Endothelial cell of umbilical vein (primary cell): ENCODE measurements around the gene TRAF3. TPM values are rescaled to one million over a fixed set of nuclear protein-coding genes. Genes with fewer than 3 reads are reported as not detected.

ENCODE experiments used
- BruUV-seq: library from RNA; stranded (reverse); fragments of 400-500 nt; replicated peaks from 2 replicates; lab custom pipeline; 2021; lab: Mats Ljungman, UMichigan
- CTCF ChIA-PET: fragments of 300-600, 350-600 bp; sonication (Branson Sonifier 250); formaldehyde crosslinking; loops from one replicate; lab custom pipeline; 2021; ENCODE audit warnings: antibody characterized with exemption, inconsistent platforms; lab: Charles Lee
- POLR2A ChIA-PET: fragments of 300-600, 350-600 bp; sonication (Branson Sonifier 250); formaldehyde crosslinking; loops from one replicate; lab custom pipeline; 2021; ENCODE audit warnings: antibody characterized with exemption, inconsistent platforms; lab: Charles Lee
- DNase-seq: peaks from one replicate; pipeline ENCODE4 v3.0.0-alpha.2; 2011; ENCODE audit warnings: low read depth, low spot score
- FAIRE-seq: peaks from 2 replicates; lab custom pipeline; 2011; peaks lifted over from hg19 to GRCh38; lab: Jason Lieb, UNC
- H2AFZ ChIP-seq: 2 replicates; pipeline ENCODE4 v1.6.0; 2012; ENCODE audit warnings: low read depth, low read length, control low read depth, inconsistent platforms
- H3K27ac ChIP-seq: 2 replicates; pipeline ENCODE4 v1.5.1; 2011; ENCODE audit warnings: low read depth, mild to moderate bottlenecking, control low read depth, low read length, moderate library complexity; ENCODE audit not compliant: insufficient read depth
- H3K27me3 ChIP-seq, 2 experiments: 2 replicates each; pipeline versions ENCODE4 v1.6.0 to v1.6.1; 2011; ENCODE audit warnings: low read length in 2 of 2, mixed read lengths in 1 of 2; ENCODE audit not compliant: control insufficient read depth in 2 of 2, insufficient read depth in 2 of 2
- H3K36me3 ChIP-seq, 2 experiments: 2 replicates in 1 of 2; 3 replicates in 1 of 2; pipeline ENCODE4 v1.5.1; 2011; ENCODE audit warnings: low read length in 2 of 2, mild to moderate bottlenecking in 1 of 2, moderate library complexity in 1 of 2; ENCODE audit not compliant: control insufficient read depth in 2 of 2, insufficient read depth in 2 of 2; ENCODE audit errors: extremely low read depth in 1 of 2
- H3K4me1 ChIP-seq: 3 replicates; pipeline ENCODE4 v1.5.1; 2011; ENCODE audit warnings: mild to moderate bottlenecking, low read length; ENCODE audit not compliant: control insufficient read depth, insufficient read depth; ENCODE audit errors: extremely low read depth
- H3K4me2 ChIP-seq: 2 replicates; pipeline ENCODE4 v1.6.1; 2011; ENCODE audit warnings: low read length, control low read depth, mixed read lengths; ENCODE audit not compliant: insufficient read depth
- H3K4me3 ChIP-seq, 3 experiments: fragments of 200-600 bp in 1 of 3; sonication (generic), shearing (Covaris generic) in 1 of 3; replicated peaks in 1 of 3; 2 replicates each; pipeline ENCODE4 v1.5.1; 2011 to 2016; ENCODE audit warnings: control low read depth in 3 of 3, low read length in 3 of 3, mild to moderate bottlenecking in 2 of 3, inconsistent platforms in 1 of 3, low read depth in 1 of 3, moderate library complexity in 1 of 3; ENCODE audit not compliant: insufficient read depth in 1 of 3
- H3K79me2 ChIP-seq: 2 replicates; pipeline ENCODE4 v1.6.0; 2012; ENCODE audit warnings: low read length, inconsistent platforms; ENCODE audit not compliant: control insufficient read depth, insufficient read depth
- H3K9ac ChIP-seq: replicated peaks from 2 replicates; pipeline ENCODE3; 2011; ENCODE audit warnings: low read length, control low read depth; ENCODE audit not compliant: insufficient read depth; ENCODE audit errors: extremely low read depth
- H3K9me1 ChIP-seq: replicated peaks from 3 replicates; pipeline ENCODE4 v1.6.0; 2011; ENCODE audit warnings: mild to moderate bottlenecking, low read length; ENCODE audit not compliant: control insufficient read depth, insufficient read depth; ENCODE audit errors: extremely low read depth
- H3K9me3 ChIP-seq: replicated peaks from 2 replicates; pipeline ENCODE4 v1.5.1; 2012; ENCODE audit warnings: low read length, inconsistent platforms; ENCODE audit not compliant: control insufficient read depth, insufficient read depth
- H4K20me1 ChIP-seq: replicated peaks from 2 replicates; pipeline ENCODE3; 2011; ENCODE audit warnings: mild to moderate bottlenecking, low read length; ENCODE audit not compliant: control insufficient read depth, insufficient read depth; ENCODE audit errors: extremely low read depth
- EZH2 ChIP-seq: IDR thresholded peaks from 2 replicates; pipeline ENCODE4 v1.6.1; 2012; ENCODE audit warnings: borderline replicate concordance, low read depth, mild to moderate bottlenecking, moderate library complexity, low read length, inconsistent platforms; ENCODE audit not compliant: severe bottlenecking
- GATA2 ChIP-seq: IDR thresholded peaks from 2 replicates; pipeline ENCODE4 v1.7.0; 2011; ENCODE audit warnings: low read depth, mild to moderate bottlenecking, moderate library complexity, mixed read lengths, low read length; ENCODE audit not compliant: insufficient read length, insufficient read depth
- MYC ChIP-seq: IDR thresholded peaks from one replicate; pipeline ENCODE4 v1.6.1; 2011; ENCODE audit warnings: mild to moderate bottlenecking, low read depth, low read length
- POLR2A ChIP-seq: IDR thresholded peaks from 2 replicates; pipeline ENCODE4 v1.6.1; 2012; ENCODE audit warnings: low read depth, mild to moderate bottlenecking, control low read depth, low read length
- POLR2AphosphoS5 ChIP-seq: IDR thresholded peaks from 2 replicates; pipeline ENCODE4 v1.6.1; 2012; ENCODE audit warnings: low read depth, mild to moderate bottlenecking, control low read depth, low read length, moderate library complexity; ENCODE audit not compliant: insufficient read depth
- dilution Hi-C: fragments of 300-500 bp; cut with MboI; formaldehyde crosslinking; loops from one replicate; pipeline ENCODE4 v1.15.0; 2019; ENCODE audit warnings: low sequenced_read_pairs; ENCODE audit not compliant: extremely low pct_ligation_motif_present
- intact Hi-C: fragments of 100-400 bp; cut with micrococcal nuclease; formaldehyde crosslinking; loops from one replicate; pipeline ENCODE4 v1.10.0; 2022
- polyA plus RNA-seq, 4 experiments: library from polyadenylated mRNA; depleted of rRNA in 3 of 4; stranded (reverse) in 3 of 4; unstranded in 1 of 4; fragments of >200 nt; gene quantifications; 2 replicates each; pipeline versions ENCODE4 v1.2.1 to v1.2.3, GENCODE V29; 2011 to 2012; ENCODE audit warnings: missing spikeins in 1 of 4
- total RNA-seq: library from RNA; stranded (reverse); gene quantifications from 2 replicates; pipeline ENCODE4 v1.2.3, GENCODE V29; 2021
- TF ChIP-seq, protein P1 (sequence below): IDR thresholded peaks from 2 replicates; pipeline ENCODE4 v1.6.1; 2011; ENCODE audit not compliant: insufficient read depth, insufficient read length
- TF ChIP-seq, protein P2 (sequence below), 2 donors: IDR thresholded peaks; 1 replicate in 1 of 2; 2 replicates in 1 of 2; pipeline ENCODE4 v1.5.1; 2011; ENCODE audit warnings: low read length in 2 of 2, mild to moderate bottlenecking in 2 of 2, moderate library complexity in 2 of 2, control low read depth in 1 of 2, inconsistent platforms in 1 of 2, low read depth in 1 of 2; ENCODE audit not compliant: insufficient read depth in 1 of 2; ENCODE audit errors: extremely low read depth in 1 of 2

The TRAF3 gene
- total and polyA plus RNA-seq, 2 donors (not counting 3 experiments of a cell fraction or from before 2014, with no cell fraction given), result 14.4 to 27.6 TPM

- intact Hi-C loops (no loop called here), dilution Hi-C loops (no loop called here)
- no peak for DNase-seq
- H2AFZ ChIP-seq, result no peak overlapping the region
- no peaks in the 10 kb centered on the region for H3K36me3 ChIP-seq
- no peaks in the 10 kb centered on the region for H3K9me3 ChIP-seq
- no TSS peak for BruUV-seq
- peaks cover 10% of the 10 kb centered on the region for H3K4me1 ChIP-seq
- no peak overlapping the region for H3K4me2 ChIP-seq
- peaks cover 2% of the 10 kb centered on the region for H3K79me2 ChIP-seq
- no peak overlapping the region for H3K9ac ChIP-seq
- no peaks in the 10 kb centered on the region for H3K9me1 ChIP-seq
- H3K27ac ChIP-seq, result no peak overlapping the region
- H3K27me3 ChIP-seq, result no peaks in the 10 kb centered on the region
- H3K4me3 ChIP-seq, result no peak overlapping the region
- FAIRE-seq, result no peak
- TF ChIP-seq GATA2, result no peak
- no peak for TF ChIP-seq MYC
- TF ChIP-seq POLR2A, result no peak
- TF ChIP-seq EZH2, result no peak
- TF ChIP-seq, protein P1, sequence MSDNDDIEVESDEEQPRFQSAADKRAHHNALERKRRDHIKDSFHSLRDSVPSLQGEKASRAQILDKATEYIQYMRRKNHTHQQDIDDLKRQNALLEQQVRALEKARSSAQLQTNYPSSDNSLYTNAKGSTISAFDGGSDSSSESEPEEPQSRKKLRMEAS, result no peak
- no peak for TF ChIP-seq POLR2AphosphoS5
- H4K20me1 ChIP-seq, result no peaks in the 10 kb centered on the region
- ChIA-PET POLR2A (no interaction called here), CTCF (no interaction called here)
Observed at GRCh38 chr14:102853648-102854047, 76.4 kb downstream of the TRAF3 start.

DNA sequence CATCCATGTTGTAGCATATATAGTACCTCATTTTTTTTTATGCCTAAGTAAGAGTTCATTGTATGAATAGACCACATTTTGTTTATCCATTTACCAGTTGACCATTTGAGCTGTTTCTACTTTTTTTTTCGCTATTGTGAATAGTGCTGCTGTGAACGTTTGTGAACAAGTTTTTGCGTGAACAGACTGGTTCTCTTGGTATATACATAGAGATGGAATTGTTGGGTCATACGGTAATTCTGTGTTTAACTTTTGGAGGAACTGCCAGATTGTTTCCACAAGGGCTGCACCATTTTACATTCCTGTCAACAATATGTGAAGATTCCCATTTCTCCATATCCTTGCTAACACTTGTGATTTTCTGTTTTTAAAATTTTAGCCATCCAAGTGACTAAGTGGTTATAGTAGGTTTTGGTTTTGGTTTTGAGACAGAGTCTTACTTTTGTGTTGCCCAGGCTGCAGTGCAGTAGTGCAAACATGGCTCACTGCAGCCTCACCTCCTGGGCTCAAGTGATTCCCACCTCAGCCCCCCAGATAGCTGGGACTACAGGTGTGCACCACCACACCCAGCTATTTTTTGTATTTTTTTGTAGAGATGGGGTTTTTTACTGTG lies 76.9 kb downstream of the TRAF3 start:
- Histone ChIP-seq H3K79me2 (peaks cover 2% of the 10 kb centered on the region), H3K4me1 (peaks cover 4% of the 10 kb centered on the region), H3K9me3 (no peaks in the 10 kb centered on the region), H3K36me3 (no peaks in the 10 kb centered on the region), H3K4me2 (no peak overlapping the region), H3K27me3 (no peaks in the 10 kb centered on the region), H4K20me1 (no peaks in the 10 kb centered on the region), H2AFZ (no peak overlapping the region), H3K27ac (no peak overlapping the region), H3K9me1 (no peaks in the 10 kb centered on the region), H3K4me3 (no peak overlapping the region), H3K9ac (no peak overlapping the region)
- intact Hi-C loops (no loop called here), dilution Hi-C loops (no loop called here)
- FAIRE-seq, result no peak
- TF ChIP-seq GATA2, result no peak
- TF ChIP-seq, protein P2, sequence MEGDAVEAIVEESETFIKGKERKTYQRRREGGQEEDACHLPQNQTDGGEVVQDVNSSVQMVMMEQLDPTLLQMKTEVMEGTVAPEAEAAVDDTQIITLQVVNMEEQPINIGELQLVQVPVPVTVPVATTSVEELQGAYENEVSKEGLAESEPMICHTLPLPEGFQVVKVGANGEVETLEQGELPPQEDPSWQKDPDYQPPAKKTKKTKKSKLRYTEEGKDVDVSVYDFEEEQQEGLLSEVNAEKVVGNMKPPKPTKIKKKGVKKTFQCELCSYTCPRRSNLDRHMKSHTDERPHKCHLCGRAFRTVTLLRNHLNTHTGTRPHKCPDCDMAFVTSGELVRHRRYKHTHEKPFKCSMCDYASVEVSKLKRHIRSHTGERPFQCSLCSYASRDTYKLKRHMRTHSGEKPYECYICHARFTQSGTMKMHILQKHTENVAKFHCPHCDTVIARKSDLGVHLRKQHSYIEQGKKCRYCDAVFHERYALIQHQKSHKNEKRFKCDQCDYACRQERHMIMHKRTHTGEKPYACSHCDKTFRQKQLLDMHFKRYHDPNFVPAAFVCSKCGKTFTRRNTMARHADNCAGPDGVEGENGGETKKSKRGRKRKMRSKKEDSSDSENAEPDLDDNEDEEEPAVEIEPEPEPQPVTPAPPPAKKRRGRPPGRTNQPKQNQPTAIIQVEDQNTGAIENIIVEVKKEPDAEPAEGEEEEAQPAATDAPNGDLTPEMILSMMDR (IDR thresholded peaks at IDR 0.05; ENCODE audit: extremely low read depth in 1 of 2, insufficient read depth in 1 of 2, low read depth in 1 of 2, low read length in 2 of 2), result no peak
- BruUV-seq, result no TSS peak
- DNase-seq, result no peak
- POLR2A ChIA-PET, result no interaction called here
- CTCF ChIA-PET, result no interaction called here
